MCF 10A (cell line): Measurements from ENCODE around the gene LPP. TPM values are rescaled to one million over a fixed set of nuclear protein-coding genes. Genes with fewer than 3 reads are reported as not detected.

Source experiments
- BruUV-seq: library from RNA; stranded (reverse); fragments of 400-500 nt; replicated peaks from 2 replicates; lab custom pipeline; 2021; lab: Mats Ljungman, UMichigan
- CTCF ChIA-PET: fragments of 300-600 bp; sonication (Branson Sonifier 250); formaldehyde crosslinking; extraction: SDS; loops from one replicate; lab custom pipeline; 2021; ENCODE audit warnings: antibody characterized with exemption, inconsistent platforms; lab: Yijun Ruan, JAX
- POLR2A ChIA-PET: fragments of 300-600, 350-650 bp; sonication (Branson Sonifier 250); formaldehyde crosslinking; extraction: SDS; loops from one replicate; lab custom pipeline; 2020; ENCODE audit warnings: antibody characterized with exemption, inconsistent platforms; lab: Yijun Ruan, JAX
- DNase-seq: peaks from one replicate; pipeline ENCODE4 v3.0.0-alpha.2; 2018; ENCODE audit not compliant: unreplicated experiment
- H3K27ac Mint-ChIP-seq: one replicate; pipeline ENCODE4 v1.8.0; 2022; ENCODE audit warnings: mild to moderate bottlenecking, low read depth, mixed read lengths; ENCODE audit not compliant: unreplicated experiment
- H3K27me3 Mint-ChIP-seq: one replicate; pipeline ENCODE4 v1.8.0; 2022; ENCODE audit warnings: mixed read lengths; ENCODE audit not compliant: insufficient read depth, unreplicated experiment
- H3K36me3 Mint-ChIP-seq: one replicate; pipeline ENCODE4 v1.8.0; 2022; ENCODE audit warnings: mild to moderate bottlenecking, moderate library complexity, mixed read lengths; ENCODE audit not compliant: insufficient read depth, unreplicated experiment
- H3K4me1 Mint-ChIP-seq: one replicate; pipeline ENCODE4 v1.8.0; 2022; ENCODE audit warnings: mixed read lengths; ENCODE audit not compliant: insufficient read depth, unreplicated experiment
- H3K4me3 Mint-ChIP-seq: one replicate; pipeline ENCODE4 v1.8.0; 2022; ENCODE audit warnings: mild to moderate bottlenecking, moderate library complexity, mixed read lengths; ENCODE audit not compliant: unreplicated experiment
- H3K9me3 Mint-ChIP-seq: one replicate; pipeline ENCODE4 v1.8.0; 2022; ENCODE audit warnings: mixed read lengths; ENCODE audit not compliant: unreplicated experiment
- CTCF ChIP-seq: fragments of 200-600 bp; IDR thresholded peaks from one replicate; pipeline ENCODE4 v1.8.0; 2022; ENCODE audit warnings: antibody characterized with exemption, mild to moderate bottlenecking; ENCODE audit not compliant: unreplicated experiment
- intact Hi-C: fragments of 100-400 bp; cut with micrococcal nuclease; formaldehyde crosslinking; loops from 2 replicates; pipeline ENCODE4 v1.14.1; 2022
- total RNA-seq: library from RNA; stranded (reverse); gene quantifications from 2 replicates; pipeline ENCODE4 v1.2.3, GENCODE V29; 2022

The LPP gene
- total RNA-seq, 1 experiment from 2014 or later, result 117 TPM

GRCh38 chr3:188796122-188796631 is 642.2 kb downstream of the LPP start:
- H3K9me3 Mint-ChIP-seq, result peaks cover 10% of the 10 kb centered on the region
- DNase-seq, result no peak
- ChIA-PET CTCF (interaction anchor here (1.1 kb wide), 1 partner anchor 19 kb away, joined by 3 read pairs; no protein-coding TSS in a partner anchor), POLR2A (interaction anchor here (0.6 to 1.7 kb wide), 3 partner anchors 8 to 1065 kb away, joined by 3 to 5 read pairs (median 4); no protein-coding TSS in a partner anchor)
- no peak for TF ChIP-seq CTCF
- no peaks in the 10 kb centered on the region for H3K27me3 Mint-ChIP-seq
- BruUV-seq, result no TSS peak
- H3K4me3 Mint-ChIP-seq, result no peak overlapping the region
- peaks cover 14% of the 10 kb centered on the region for H3K36me3 Mint-ChIP-seq
- H3K27ac Mint-ChIP-seq, result no peak overlapping the region
- intact Hi-C loops, result no loop called here
- H3K4me1 Mint-ChIP-seq, result no peaks in the 10 kb centered on the region

DNA sequence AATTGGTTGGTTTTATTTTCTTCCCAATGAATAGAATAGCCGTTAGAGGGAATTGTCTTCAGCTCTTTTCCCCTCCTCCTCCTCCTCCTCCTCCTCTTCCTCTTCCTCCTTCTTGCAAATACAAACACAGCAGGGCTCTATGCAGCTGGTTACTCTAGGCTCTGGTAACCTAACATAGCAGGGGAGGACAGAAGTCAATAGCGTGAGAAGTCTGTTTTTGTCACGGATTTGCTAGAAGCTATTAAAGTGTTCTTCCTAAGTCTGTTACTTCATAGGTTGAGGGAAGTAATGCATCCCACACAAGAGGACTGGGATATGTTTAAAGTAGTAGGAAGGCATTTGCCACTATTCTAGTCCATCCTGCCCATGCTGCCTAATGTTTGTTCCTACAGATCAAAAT is 643.1 kb downstream of the LPP start:
- Mint-ChIP-seq H3K9me3 (peaks cover 10% of the 10 kb centered on the region), H3K4me1 (no peaks in the 10 kb centered on the region), H3K27ac (no peak overlapping the region), H3K36me3 (peaks cover 14% of the 10 kb centered on the region), H3K4me3 (no peak overlapping the region), H3K27me3 (no peaks in the 10 kb centered on the region)
- no peak for DNase-seq
- ChIA-PET POLR2A (interaction anchor here (0.6 to 1.7 kb wide), 5 partner anchors 8 to 1066 kb away, joined by 3 to 5 read pairs (median 4); no protein-coding TSS in a partner anchor), CTCF (interaction anchor here (0.5 to 1.1 kb wide), 2 partner anchors 18 to 469 kb away, joined by 3 read pairs; no protein-coding TSS in a partner anchor)
- TF ChIP-seq CTCF, result no peak
- BruUV-seq, result no TSS peak
- intact Hi-C loops, result no loop called here

DNA sequence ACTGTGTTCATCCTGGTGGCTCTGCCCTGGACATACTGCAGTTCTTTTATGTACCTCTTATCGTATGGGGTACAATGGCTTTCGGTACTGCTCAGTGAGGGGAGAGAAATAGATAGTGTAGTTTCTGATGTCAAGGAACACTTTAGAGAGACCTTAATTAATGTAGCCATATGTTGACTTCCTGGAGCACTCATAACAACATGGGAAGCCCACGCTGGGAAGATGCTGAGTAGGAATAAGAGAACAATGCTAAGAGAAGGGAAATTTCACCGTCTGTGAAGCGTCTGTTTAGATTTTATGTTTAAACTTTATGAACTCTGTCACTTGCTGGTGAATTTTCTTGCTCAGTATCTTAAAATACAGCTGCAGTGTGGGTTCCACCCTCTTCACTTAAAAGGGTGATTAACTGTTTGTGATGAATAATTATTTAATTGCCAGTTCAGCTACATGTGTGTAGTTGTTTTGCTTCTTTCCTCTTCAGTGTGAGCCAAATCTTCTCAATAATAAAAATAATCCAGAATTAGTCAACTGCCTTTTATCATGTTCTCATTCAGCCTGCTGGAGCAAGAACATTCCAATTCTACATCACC is 644.7 kb downstream of the LPP start:
- DNase-seq, result no peak
- no peaks in the 10 kb centered on the region for H3K4me1 Mint-ChIP-seq
- H3K27ac Mint-ChIP-seq, result no peak overlapping the region
- no peak for TF ChIP-seq CTCF
- ChIA-PET CTCF (no interaction called here), POLR2A (interaction anchor here (0.6 to 0.8 kb wide), 3 partner anchors 28 to 60 kb away, joined by 3 read pairs; no protein-coding TSS in a partner anchor)
- peaks cover 10% of the 10 kb centered on the region for H3K36me3 Mint-ChIP-seq
- no TSS peak for BruUV-seq
- intact Hi-C loops, result no loop called here
- no peaks in the 10 kb centered on the region for H3K27me3 Mint-ChIP-seq
- H3K4me3 Mint-ChIP-seq, result no peak overlapping the region
- H3K9me3 Mint-ChIP-seq, result peaks cover 10% of the 10 kb centered on the region

GRCh38 chr3:188801393-188801792 is 647.4 kb downstream of the LPP start:
- Mint-ChIP-seq H3K4me1 (no peaks in the 10 kb centered on the region), H3K36me3 (peaks cover 4% of the 10 kb centered on the region), H3K9me3 (peaks cover 18% of the 10 kb centered on the region), H3K27me3 (no peaks in the 10 kb centered on the region), H3K4me3 (no peak overlapping the region), H3K27ac (no peak overlapping the region)
- intact Hi-C loops, result no loop called here
- no TSS peak for BruUV-seq
- ChIA-PET CTCF (no interaction called here), POLR2A (interaction anchor here (0.6 kb wide), 1 partner anchor 476 kb away, joined by 3 read pairs; no protein-coding TSS in a partner anchor)
- DNase-seq, result no peak
- TF ChIP-seq CTCF, result no peak
